GM23338 (cell line): Measurements from ENCODE around the gene PDXDC1. TPM values are rescaled to one million over a fixed set of nuclear protein-coding genes. Genes with fewer than 3 reads are reported as not detected.

Source experiments
- ATAC-seq: fragments of 200-7000 bp; cut with Tn5 transposase; 3 replicates; pipeline ENCODE4 v1.9.1; 2020
- DNase-seq: peaks from one replicate; pipeline ENCODE4 v3.0.0-alpha.2; 2015; ENCODE audit warnings: low spot score
- H2AFZ ChIP-seq: fragments of 200-600 bp; sonication (generic); 2 replicates; pipeline ENCODE4 v1.8.0; 2016; ENCODE audit warnings: antibody characterized with exemption, mild to moderate bottlenecking, moderate library complexity
- H3F3A ChIP-seq: fragments of 200-600 bp; sonication (generic); replicated peaks from 2 replicates; pipeline ENCODE4 v1.8.0; 2017; ENCODE audit warnings: antibody characterized with exemption, mixed run types, low read depth
- H3K27ac ChIP-seq: fragments of 200-600 bp; sonication (generic); 2 replicates; pipeline ENCODE4 v1.6.1; 2016; ENCODE audit warnings: low read depth
- H3K27me3 ChIP-seq: fragments of 200-600 bp; sonication (generic); 2 replicates; pipeline ENCODE4 v1.8.0; 2016; ENCODE audit warnings: mild to moderate bottlenecking, mixed run types, moderate library complexity; ENCODE audit not compliant: insufficient read depth
- H3K36me3 ChIP-seq: fragments of 200-600 bp; sonication (generic); 2 replicates; pipeline ENCODE4 v1.8.0; 2016; ENCODE audit warnings: mild to moderate bottlenecking; ENCODE audit not compliant: insufficient read depth
- H3K4me1 ChIP-seq: fragments of 200-600 bp; sonication (generic); 2 replicates; pipeline ENCODE4 v1.8.0; 2016; ENCODE audit warnings: mild to moderate bottlenecking, moderate library complexity; ENCODE audit not compliant: insufficient read depth
- H3K4me2 ChIP-seq: fragments of 200-600 bp; sonication (generic); 2 replicates; pipeline ENCODE4 v1.7.1; 2017; ENCODE audit warnings: mixed run types
- H3K4me3 ChIP-seq: fragments of 200-600 bp; sonication (generic); 2 replicates; pipeline ENCODE4 v1.6.1; 2016; ENCODE audit warnings: mixed run types
- H3K79me2 ChIP-seq: fragments of 200-600 bp; sonication (generic); replicated peaks from 2 replicates; pipeline ENCODE4 v1.8.0; 2017; ENCODE audit warnings: mild to moderate bottlenecking; ENCODE audit not compliant: insufficient read depth
- H3K9me2 ChIP-seq: fragments of 200-600 bp; sonication (generic); 2 replicates; pipeline ENCODE4 v1.8.0; 2017; ENCODE audit not compliant: insufficient read depth
- H4K20me1 ChIP-seq: fragments of 200-600 bp; sonication (generic); replicated peaks from 2 replicates; pipeline ENCODE4 v1.8.0; 2017; ENCODE audit warnings: mild to moderate bottlenecking; ENCODE audit not compliant: insufficient read depth
- H3K27ac Mint-ChIP-seq: 2 replicates; pipeline ENCODE4 v1.8.0; 2020; ENCODE audit warnings: inconsistent platforms, mild to moderate bottlenecking, moderate library complexity, mixed read lengths
- H3K27me3 Mint-ChIP-seq: 3 replicates; pipeline ENCODE4 v1.8.0; 2022; ENCODE audit warnings: low read depth, mild to moderate bottlenecking, moderate library complexity, mixed read lengths, inconsistent platforms; ENCODE audit not compliant: insufficient read depth, poor library complexity
- H3K36me3 Mint-ChIP-seq: 3 replicates; pipeline ENCODE4 v1.8.0; 2021; ENCODE audit warnings: low read depth, mild to moderate bottlenecking, inconsistent platforms, moderate library complexity, mixed read lengths
- H3K4me1 Mint-ChIP-seq: 3 replicates; pipeline ENCODE4 v1.8.0; 2020; ENCODE audit warnings: mild to moderate bottlenecking, inconsistent platforms, mixed read lengths
- H3K4me3 Mint-ChIP-seq: 3 replicates; pipeline ENCODE4 v1.8.0; 2021; ENCODE audit warnings: moderate library complexity, mild to moderate bottlenecking, inconsistent platforms, mixed read lengths
- H3K9me3 Mint-ChIP-seq: 3 replicates; pipeline ENCODE4 v1.8.0; 2020; ENCODE audit warnings: moderate library complexity, mild to moderate bottlenecking, inconsistent platforms, mixed read lengths
- CREB1 ChIP-seq: fragments of 250-450 bp; sonication (Bioruptor Pico); IDR thresholded peaks from 2 replicates; pipeline ENCODE4 v1.5.0; 2020; ENCODE audit warnings: low read depth, mild to moderate bottlenecking, moderate library complexity
- CTCF ChIP-seq, 2 experiments: fragments of 200-600 bp in 1 of 2; sonication (generic) in 1 of 2; conservative IDR thresholded peaks; 2 replicates each; pipeline versions ENCODE4 v1.5.1 to v1.6.1; 2016 to 2017; ENCODE audit warnings: antibody characterized with exemption in 2 of 2, low read depth in 2 of 2, mild to moderate bottlenecking in 2 of 2, moderate library complexity in 1 of 2
- ETS1 ChIP-seq: IDR thresholded peaks from 2 replicates; pipeline ENCODE4 v1.6.1; 2016; ENCODE audit warnings: antibody characterized with exemption
- EZH2 ChIP-seq: fragments of 200-600 bp; sonication (generic); IDR thresholded peaks from one replicate; pipeline ENCODE4 v1.8.0; 2017; ENCODE audit warnings: antibody characterized with exemption, mild to moderate bottlenecking, low read depth; ENCODE audit not compliant: unreplicated experiment
- EZH2phosphoT487 ChIP-seq: fragments of 200-600 bp; sonication (generic); IDR thresholded peaks from one replicate; pipeline ENCODE4 v1.8.1; 2018; ENCODE audit warnings: antibody characterized with exemption; ENCODE audit not compliant: unreplicated experiment
- JUNB ChIP-seq: IDR thresholded peaks from one replicate; pipeline ENCODE4 v1.6.1; 2016; ENCODE audit warnings: antibody characterized with exemption; ENCODE audit not compliant: unreplicated experiment
- NANOG ChIP-seq: IDR thresholded peaks from 2 replicates; pipeline ENCODE4 v1.6.1; 2016; ENCODE audit warnings: antibody characterized with exemption, borderline replicate concordance
- POLR2AphosphoS5 ChIP-seq: IDR thresholded peaks from 2 replicates; pipeline ENCODE4 v1.6.1; 2016; ENCODE audit warnings: antibody characterized with exemption, low read depth
- REST ChIP-seq: IDR thresholded peaks from one replicate; pipeline ENCODE4 v1.6.1; 2018; ENCODE audit warnings: antibody characterized with exemption; ENCODE audit not compliant: unreplicated experiment
- STAT1 ChIP-seq: IDR thresholded peaks from one replicate; pipeline ENCODE4 v1.6.1; 2016; ENCODE audit warnings: antibody characterized with exemption; ENCODE audit not compliant: unreplicated experiment
- ZNF114 ChIP-seq: fragments of 250-450 bp; sonication (Bioruptor Pico); IDR thresholded peaks from 2 replicates; pipeline ENCODE4 v1.5.0; 2020; ENCODE audit warnings: mild to moderate bottlenecking, moderate library complexity
- ZNF331 ChIP-seq: fragments of 250-450 bp; sonication (Bioruptor Pico); IDR thresholded peaks from 2 replicates; pipeline ENCODE4 v1.5.0; 2020; ENCODE audit warnings: low read depth, mild to moderate bottlenecking, moderate library complexity
- ZNF462 ChIP-seq: fragments of 250-450 bp; sonication (Bioruptor Pico); IDR thresholded peaks from 2 replicates; pipeline ENCODE4 v1.5.0; 2020; ENCODE audit warnings: mild to moderate bottlenecking, moderate library complexity
- polyA plus RNA-seq: library from polyadenylated mRNA; unstranded; fragments of >200 nt; fragmentation: Nextera tagmentation; extraction: Ambion mirVana; gene quantifications from 2 replicates; pipeline ENCODE4 v1.2.1, GENCODE V29; 2016
- total RNA-seq: library from RNA; depleted of rRNA; stranded (reverse); fragments of >200 nt; shearing (Covaris generic); gene quantifications from 2 replicates; pipeline ENCODE4 v1.2.3, GENCODE V29; 2014

Gene PDXDC1
- total and polyA plus RNA-seq, 2 experiments from 2014 or later, result 40.0 to 91.6 TPM

- Histone ChIP-seq H3K79me2 (0 out of 2 replicates have a peak, but pooled peaks cover 4% of the 10 kb centered on the region), H3F3A (peaks cover 13% of the 10 kb centered on the region; the same call in 1 of the 2 replicates), H3K9me2 (no peaks in the 10 kb centered on the region), H3K27ac (no peak overlapping the region), H3K27me3 (no peaks in the 10 kb centered on the region), H4K20me1 (peaks cover 10% of the 10 kb centered on the region), H3K36me3 (peaks cover 21% of the 10 kb centered on the region), H3K4me3 (no peak overlapping the region), H3K4me1 (peaks cover under 1% of the 10 kb centered on the region; the same call in 1 of the 2 replicates), H3K4me2 (no peak overlapping the region), H2AFZ (no peak overlapping the region)
- peaks cover 6% of the 10 kb centered on the region for H3K27me3 Mint-ChIP-seq
- peaks cover 70% of the 10 kb centered on the region for H3K36me3 Mint-ChIP-seq
- H3K9me3 Mint-ChIP-seq, result no peaks in the 10 kb centered on the region
- H3K27ac Mint-ChIP-seq, result no peak overlapping the region
- DNase-seq, result no peak
- no peak for ATAC-seq
- TF ChIP-seq JUNB, result no peak
- TF ChIP-seq REST, result no peak
- TF ChIP-seq ETS1, result no peak
- TF ChIP-seq ZNF462 (CRISPR knock-in tag), result no peak
- no peak for TF ChIP-seq CREB1
- no peak for TF ChIP-seq CTCF (conservative IDR thresholded peaks at IDR 0.05; ENCODE audit: low read depth in 2 of 2)
- no peak for TF ChIP-seq EZH2phosphoT487
- TF ChIP-seq POLR2AphosphoS5, result no peak
- TF ChIP-seq ZNF114 (CRISPR knock-in tag), result no peak
- no peak for TF ChIP-seq NANOG
- TF ChIP-seq STAT1, result no peak
- TF ChIP-seq EZH2, result no peak
- no peak for TF ChIP-seq ZNF331 (CRISPR knock-in tag)
- no peak overlapping the region for H3K4me3 Mint-ChIP-seq
- peaks cover 4% of the 10 kb centered on the region for H3K4me1 Mint-ChIP-seq
Measured at GRCh38 chr16:15032547-15033308, 57.9 kb downstream of the PDXDC1 start.
